ENCODE results near the gene RXRA.

GRCh38 chr9:134335061-134335460 lies 8.8 kb downstream of the RXRA start:
- TF ChIP-seq ATF1 (CRISPR knock-in tag; IDR thresholded peaks at IDR 0.05) (no peak), RELA (CRISPR knock-in tag; IDR thresholded peaks at IDR 0.05) (no peak), HHEX (CRISPR knock-in tag; IDR thresholded peaks at IDR 0.05) (no peak), TCF12 (IDR thresholded peaks at IDR 0.05) (no peak), TCF12 (CRISPR knock-in tag; IDR thresholded peaks at IDR 0.05) (no peak), NONO (IDR thresholded peaks at IDR 0.05) (no peak), NONO (CRISPR knock-in tag; conservative IDR thresholded peaks at IDR 0.05) (no peak), ZC3H13 (CRISPR knock-in tag; IDR thresholded peaks at IDR 0.05) (no peak), ZFP36L2 (CRISPR knock-in tag; IDR thresholded peaks at IDR 0.05) (no peak), ZNF703 (CRISPR knock-in tag; IDR thresholded peaks at IDR 0.05; ENCODE audit: borderline replicate concordance) (no peak)
